Fibroblast of mammary gland (primary cell): ENCODE results near the gene ABR.

Experiments
- DNase-seq: peaks from one replicate; pipeline ENCODE4 v3.0.0-alpha.2; 2010; ENCODE audit warnings: low read depth
- H3K4me3 ChIP-seq: 2 replicates; pipeline ENCODE4 v1.5.1; 2011; ENCODE audit warnings: low read depth, mild to moderate bottlenecking, low read length, moderate library complexity; ENCODE audit not compliant: control insufficient read depth
- CTCF ChIP-seq: conservative IDR thresholded peaks from 2 replicates; pipeline ENCODE4 v1.5.1; 2011; ENCODE audit warnings: low read depth, low read length, inconsistent platforms; ENCODE audit not compliant: control insufficient read depth, insufficient read depth

The ABR gene

GRCh38 chr17:1174263-1174880 lies 5.4 kb downstream of the ABR start:
- DNase-seq: no peak
- TF ChIP-seq CTCF: no peak
- H3K4me3 ChIP-seq: no peak overlapping the region

GRCh38 chr17:1173432-1174262 lies 6.1 kb downstream of the ABR start:
- H3K4me3 ChIP-seq: no peak overlapping the region
- no peak for TF ChIP-seq CTCF
- no peak for DNase-seq

- no peak for TF ChIP-seq CTCF
- no peak for DNase-seq
- H3K4me3 ChIP-seq: no peak overlapping the region
Measured at GRCh38 chr17:1171953-1172352, 7.8 kb downstream of the ABR start.

GRCh38 chr17:1170739-1171138 lies 9.0 kb downstream of the ABR start:
- peak; percentile 16 for TF ChIP-seq CTCF
- DNase-seq: no peak
- no peak overlapping the region for H3K4me3 ChIP-seq

GRCh38 chr17:1169929-1170312 lies 9.9 kb downstream of the ABR start:
- no peak for DNase-seq
- no peak for TF ChIP-seq CTCF
- H3K4me3 ChIP-seq: no peak overlapping the region

GRCh38 chr17:1169221-1169928 lies 10.4 kb downstream of the ABR start:
- no peak for TF ChIP-seq CTCF
- no peak overlapping the region for H3K4me3 ChIP-seq
- DNase-seq: no peak
